Measurements from ENCODE around the gene SIRT3.

- no peak for TF ChIP-seq CTCF (IDR thresholded peaks at IDR 0.05; ENCODE audit: poor library complexity)
- TF ChIP-seq EZH2 (IDR thresholded peaks at IDR 0.05; ENCODE audit: borderline replicate concordance) = no peak
- no peak for TF ChIP-seq EZH2phosphoT487 (IDR thresholded peaks at IDR 0.05; ENCODE audit: low read depth, severe bottlenecking, unreplicated experiment)
These were observed 37.0 kb downstream of the SIRT3 start for GRCh38 chr11:199004-199581.

Data from hepatocyte (in vitro differentiated cells).